Gastrocnemius medialis (tissue), 4 donors: ENCODE measurements around the gene CPXM2. TPM values are rescaled to one million over a fixed set of nuclear protein-coding genes. Genes with fewer than 3 reads are reported as not detected.

Experiments
- ATAC-seq, 2 donors: fragments of 150-250 bp; one replicate each; pipeline ENCODE4 v1.9.1; 2016
- DNase-seq, 2 donors: peaks; one replicate each; pipeline ENCODE4 v3.0.0-alpha.2; 2019
- H3K27ac ChIP-seq, 4 donors: fragments of 200-600 bp; sonication (generic); 1 replicate in 1 of 4; 2 replicates in 3 of 4; pipeline ENCODE4 v1.5.1; 2016 to 2018; ENCODE audit warnings: mild to moderate bottlenecking in 2 of 4, moderate library complexity in 1 of 4
- H3K27me3 ChIP-seq, 3 donors: fragments of 200-600 bp; sonication (generic) in 2 of 3; 1 replicate in 1 of 3; 2 replicates in 2 of 3; pipeline versions ENCODE4 v1.5.1 to v1.6.0; 2016 to 2019; ENCODE audit warnings: mild to moderate bottlenecking in 1 of 3, moderate library complexity in 1 of 3
- H3K36me3 ChIP-seq, 2 donors: fragments of 200-600 bp; sonication (generic) in 1 of 2; one replicate each; pipeline ENCODE4 v1.5.1; 2017 to 2018
- H3K4me1 ChIP-seq, 2 donors: fragments of 200-600 bp; sonication (generic) in 1 of 2; one replicate each; pipeline ENCODE4 v1.5.1; 2016 to 2017; ENCODE audit warnings: mild to moderate bottlenecking in 2 of 2
- H3K4me3 ChIP-seq, 4 donors: fragments of 200-600 bp; sonication (generic) in 3 of 4; 1 replicate in 1 of 4; 2 replicates in 3 of 4; pipeline ENCODE4 v1.5.1; 2016 to 2019; ENCODE audit warnings: mild to moderate bottlenecking in 2 of 4
- H3K9me3 ChIP-seq, 3 donors: fragments of 200-600 bp; sonication (generic) in 2 of 3; 1 replicate in 1 of 3; 2 replicates in 2 of 3; pipeline ENCODE4 v1.5.1; 2016 to 2019
- POLR2A ChIP-seq, 2 donors: fragments of 450-650 bp; IDR thresholded peaks; one replicate each; pipeline ENCODE4 v1.6.1; 2017; ENCODE audit warnings: antibody characterized with exemption in 2 of 2, mild to moderate bottlenecking in 2 of 2, moderate library complexity in 2 of 2
- in situ Hi-C, 4 donors: fragments of 200-750 bp; cut with MboI; loops; one replicate each; pipeline versions ENCODE4 v1.15.0 to v1.8.0; 2017; ENCODE audit warnings: low sequenced_read_pairs in 4 of 4
- intact Hi-C: fragments of 100-400 bp; cut with DNase I; formaldehyde crosslinking; loops from one replicate; pipeline ENCODE4 v1.15.1; 2023; ENCODE audit warnings: low total_unique reads
- total RNA-seq, 4 donors: library from RNA; depleted of rRNA; stranded (reverse); fragments of >200 nt; gene quantifications; one replicate each; pipeline versions ENCODE4 v1.1.0 to v1.2.3, GENCODE V29; 2016
- TF ChIP-seq, protein P1 (sequence below), 5 experiments: fragments of 450-650 bp in 3 of 5; fragments of 200-600 bp in 2 of 5; sonication (generic) in 2 of 5; IDR thresholded peaks in 4 of 5; conservative IDR thresholded peaks in 1 of 5; 1 replicate in 4 of 5; 2 replicates in 1 of 5; pipeline ENCODE4 v1.5.1; 2016 to 2019; ENCODE audit warnings: antibody characterized with exemption in 5 of 5, mild to moderate bottlenecking in 3 of 5, moderate library complexity in 3 of 5

The CPXM2 gene
- total RNA-seq, 4 donors from 2014 or later: 0.63 to 4.1 (median 1.9) TPM

DNA sequence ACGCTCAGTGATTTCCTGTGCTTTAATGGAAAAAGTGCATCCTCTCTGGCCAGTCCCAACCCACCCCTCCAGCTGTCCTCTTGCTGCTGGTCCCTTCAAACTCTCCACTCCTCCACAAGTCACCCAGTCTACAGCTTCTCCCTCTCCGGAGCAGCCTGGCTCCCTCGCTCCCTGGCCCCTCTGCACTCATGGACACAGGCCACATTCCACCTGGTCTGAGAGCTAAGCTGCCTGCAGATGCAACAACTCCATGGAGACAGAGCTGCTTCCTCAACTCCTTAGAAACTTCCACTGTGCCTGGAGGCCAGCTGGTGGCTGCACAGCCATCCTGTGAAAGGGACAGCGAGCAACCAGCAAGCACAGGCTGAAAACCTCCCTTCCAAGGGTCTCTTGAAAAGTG, 137.5 kb downstream of the CPXM2 start:
- TF ChIP-seq POLR2A (IDR thresholded peaks at IDR 0.05): no peak
- TF ChIP-seq, protein P1, sequence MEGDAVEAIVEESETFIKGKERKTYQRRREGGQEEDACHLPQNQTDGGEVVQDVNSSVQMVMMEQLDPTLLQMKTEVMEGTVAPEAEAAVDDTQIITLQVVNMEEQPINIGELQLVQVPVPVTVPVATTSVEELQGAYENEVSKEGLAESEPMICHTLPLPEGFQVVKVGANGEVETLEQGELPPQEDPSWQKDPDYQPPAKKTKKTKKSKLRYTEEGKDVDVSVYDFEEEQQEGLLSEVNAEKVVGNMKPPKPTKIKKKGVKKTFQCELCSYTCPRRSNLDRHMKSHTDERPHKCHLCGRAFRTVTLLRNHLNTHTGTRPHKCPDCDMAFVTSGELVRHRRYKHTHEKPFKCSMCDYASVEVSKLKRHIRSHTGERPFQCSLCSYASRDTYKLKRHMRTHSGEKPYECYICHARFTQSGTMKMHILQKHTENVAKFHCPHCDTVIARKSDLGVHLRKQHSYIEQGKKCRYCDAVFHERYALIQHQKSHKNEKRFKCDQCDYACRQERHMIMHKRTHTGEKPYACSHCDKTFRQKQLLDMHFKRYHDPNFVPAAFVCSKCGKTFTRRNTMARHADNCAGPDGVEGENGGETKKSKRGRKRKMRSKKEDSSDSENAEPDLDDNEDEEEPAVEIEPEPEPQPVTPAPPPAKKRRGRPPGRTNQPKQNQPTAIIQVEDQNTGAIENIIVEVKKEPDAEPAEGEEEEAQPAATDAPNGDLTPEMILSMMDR (IDR thresholded peaks at IDR 0.05 in 4 of 5, conservative IDR thresholded peaks at IDR 0.05 in 1 of 5): no peak
- Histone ChIP-seq H3K27me3 (no peaks in the 10 kb centered on the region), H3K27ac (no peak overlapping the region), H3K9me3 (no peaks in the 10 kb centered on the region), H3K36me3 (no peaks in the 10 kb centered on the region), H3K4me3 (no peak overlapping the region), H3K4me1 (no peaks in the 10 kb centered on the region)
- DNase-seq: no peak
- intact Hi-C loops (no loop called here), in situ Hi-C loops (no loop called here)
- no peak for ATAC-seq

DNA sequence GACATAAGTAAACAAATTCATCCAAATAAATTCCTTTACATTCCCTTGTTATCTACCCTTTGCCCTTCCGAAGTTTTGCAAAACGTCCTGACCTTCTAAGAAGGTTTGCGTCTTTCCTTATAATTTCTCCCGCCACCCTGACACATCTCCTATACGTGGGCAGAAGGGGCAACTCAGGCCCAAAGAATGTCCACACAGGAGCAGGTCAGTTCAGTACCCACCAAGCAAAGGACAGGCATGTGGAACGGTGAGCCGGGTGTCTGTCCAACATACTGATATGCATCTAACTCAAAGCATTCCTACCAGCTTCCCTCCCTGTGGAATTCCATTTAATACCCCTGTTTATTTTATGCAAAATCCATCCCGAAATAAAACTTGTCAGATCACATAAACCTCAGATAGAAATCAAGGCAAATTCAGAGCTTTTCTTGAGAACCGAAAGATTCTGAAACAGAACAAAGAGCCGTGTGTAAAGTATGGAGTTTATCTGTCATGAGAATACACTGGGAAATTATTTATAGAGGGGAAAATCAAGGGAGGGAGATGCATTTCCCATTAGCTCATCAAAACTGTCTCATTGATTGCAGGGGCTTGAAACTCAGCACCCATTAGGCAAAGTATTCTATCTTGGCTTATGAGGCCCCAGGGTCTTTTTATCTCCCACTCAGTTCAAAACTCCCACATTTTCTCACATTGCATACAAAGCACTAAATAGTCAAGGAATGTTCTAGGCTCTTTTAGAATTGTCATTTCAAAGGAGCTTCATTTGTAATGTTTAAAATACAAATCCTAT, 140.1 kb downstream of the CPXM2 start:
- in situ Hi-C loops: no loop called here
- TF ChIP-seq, protein P1 (IDR thresholded peaks at IDR 0.05 in 4 of 5, conservative IDR thresholded peaks at IDR 0.05 in 1 of 5): no peak
- no peak for TF ChIP-seq POLR2A (IDR thresholded peaks at IDR 0.05)

DNA sequence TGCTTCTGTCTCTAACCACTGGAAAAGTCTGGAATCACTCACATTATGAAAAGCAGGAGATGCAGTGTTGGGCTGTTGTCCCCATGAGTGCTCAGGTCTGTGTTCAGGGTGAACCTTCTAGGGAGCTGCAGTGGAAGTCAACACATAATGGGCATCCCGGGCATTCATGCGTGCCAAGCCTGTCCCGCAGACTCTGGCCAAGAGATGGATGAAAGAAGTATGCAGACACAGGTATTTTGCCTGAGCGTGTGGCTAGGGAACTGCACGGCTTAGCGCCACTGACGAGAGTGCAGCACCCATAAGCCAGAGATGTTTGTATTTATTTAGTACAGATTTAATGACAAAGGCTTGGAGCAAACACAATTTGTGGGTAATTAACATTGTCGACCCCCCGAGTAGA, 140.7 kb downstream of the CPXM2 start:
- Histone ChIP-seq H3K27me3 (no peaks in the 10 kb centered on the region), H3K9me3 (no peaks in the 10 kb centered on the region), H3K4me3 (no peak overlapping the region), H3K27ac (no peak overlapping the region), H3K4me1 (no peaks in the 10 kb centered on the region), H3K36me3 (no peaks in the 10 kb centered on the region)
- ATAC-seq (no peak), DNase-seq (no peak)
- TF ChIP-seq POLR2A (IDR thresholded peaks at IDR 0.05): no peak
- TF ChIP-seq, protein P1 (IDR thresholded peaks at IDR 0.05 in 4 of 5, conservative IDR thresholded peaks at IDR 0.05 in 1 of 5): no peak
- in situ Hi-C loops (no loop called here), intact Hi-C loops (no loop called here)

More for the DNA sequence above, 140.1 kb downstream of the CPXM2 start:
- H3K9me3 ChIP-seq: no peaks in the 10 kb centered on the region
- intact Hi-C loops: no loop called here
- DNase-seq (no peak), ATAC-seq (no peak)
- no peaks in the 10 kb centered on the region for H3K36me3 ChIP-seq
- no peak overlapping the region for H3K4me3 ChIP-seq
- H3K27ac ChIP-seq: no peak overlapping the region
- H3K4me1 ChIP-seq: no peaks in the 10 kb centered on the region
- H3K27me3 ChIP-seq: no peaks in the 10 kb centered on the region

DNA sequence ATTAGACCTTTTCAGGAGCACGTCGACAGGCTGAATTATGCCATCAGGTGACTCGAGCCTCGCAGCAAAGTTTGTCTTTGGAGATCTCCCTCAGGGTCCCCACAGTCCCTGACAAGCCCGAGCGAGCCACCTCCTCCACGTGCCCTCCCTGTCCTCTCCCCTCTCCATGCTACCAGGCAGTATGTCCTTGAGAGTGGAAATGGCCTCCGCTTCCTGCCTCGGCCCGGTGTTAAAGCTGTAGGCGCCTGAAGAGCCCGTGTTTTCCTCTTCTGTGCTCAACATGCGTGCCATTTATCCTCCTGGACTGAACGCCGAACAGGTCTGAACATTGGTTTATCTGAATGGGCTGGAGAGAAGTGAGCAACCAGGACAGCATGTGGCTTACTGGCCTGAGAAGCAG, 142.9 kb downstream of the CPXM2 start:
- no peak overlapping the region for H3K27ac ChIP-seq
- in situ Hi-C loops (no loop called here), intact Hi-C loops (no loop called here)
- H3K27me3 ChIP-seq: no peaks in the 10 kb centered on the region
- TF ChIP-seq POLR2A (IDR thresholded peaks at IDR 0.05): no peak
- TF ChIP-seq, protein P1 (IDR thresholded peaks at IDR 0.05 in 4 of 5, conservative IDR thresholded peaks at IDR 0.05 in 1 of 5): no peak
- DNase-seq (no peak), ATAC-seq (no peak)
- no peaks in the 10 kb centered on the region for H3K4me1 ChIP-seq
- H3K4me3 ChIP-seq: no peak overlapping the region
- H3K36me3 ChIP-seq: no peaks in the 10 kb centered on the region
- no peaks in the 10 kb centered on the region for H3K9me3 ChIP-seq
